Activated naive CD8-positive, alpha-beta T cell treated with anti-CD3 and anti-CD28 coated beads for 36 hours (primary cell): ENCODE measurements around the gene SUCLG2. TPM values are rescaled to one million over a fixed set of nuclear protein-coding genes. Genes with fewer than 3 reads are reported as not detected.
"Not testable (repeated sequence)": the region's sequence is repeated elsewhere in the genome, so short reads cannot be mapped to it uniquely, and the experiment has no call there.

ENCODE experiments used
- DNase-seq: peaks from one replicate; pipeline ENCODE4 v3.0.0; 2021
- H3K27ac Mint-ChIP-seq: one replicate; pipeline ENCODE4 v1.8.0; 2022; ENCODE audit warnings: mild to moderate bottlenecking, moderate library complexity, mixed read lengths
- H3K27me3 Mint-ChIP-seq: one replicate; pipeline ENCODE4 v1.8.0; 2022; ENCODE audit warnings: mild to moderate bottlenecking, mixed read lengths
- H3K36me3 Mint-ChIP-seq: one replicate; pipeline ENCODE4 v1.8.0; 2021; ENCODE audit warnings: mild to moderate bottlenecking, mixed read lengths
- H3K4me1 Mint-ChIP-seq: one replicate; pipeline ENCODE4 v1.8.0; 2021; ENCODE audit warnings: mixed read lengths
- H3K4me3 Mint-ChIP-seq: one replicate; pipeline ENCODE4 v1.8.0; 2022; ENCODE audit warnings: mild to moderate bottlenecking, moderate library complexity, mixed read lengths
- H3K9me3 Mint-ChIP-seq: one replicate; pipeline ENCODE4 v1.8.0; 2022; ENCODE audit warnings: mixed read lengths
- total RNA-seq, 2 experiments: library from RNA; stranded (reverse); gene quantifications; one replicate each; pipeline ENCODE4 v1.2.3, GENCODE V29; 2021

The SUCLG2 gene
- total RNA-seq, 2 experiments from 2014 or later: 64.2 to 65.4 TPM

DNA sequence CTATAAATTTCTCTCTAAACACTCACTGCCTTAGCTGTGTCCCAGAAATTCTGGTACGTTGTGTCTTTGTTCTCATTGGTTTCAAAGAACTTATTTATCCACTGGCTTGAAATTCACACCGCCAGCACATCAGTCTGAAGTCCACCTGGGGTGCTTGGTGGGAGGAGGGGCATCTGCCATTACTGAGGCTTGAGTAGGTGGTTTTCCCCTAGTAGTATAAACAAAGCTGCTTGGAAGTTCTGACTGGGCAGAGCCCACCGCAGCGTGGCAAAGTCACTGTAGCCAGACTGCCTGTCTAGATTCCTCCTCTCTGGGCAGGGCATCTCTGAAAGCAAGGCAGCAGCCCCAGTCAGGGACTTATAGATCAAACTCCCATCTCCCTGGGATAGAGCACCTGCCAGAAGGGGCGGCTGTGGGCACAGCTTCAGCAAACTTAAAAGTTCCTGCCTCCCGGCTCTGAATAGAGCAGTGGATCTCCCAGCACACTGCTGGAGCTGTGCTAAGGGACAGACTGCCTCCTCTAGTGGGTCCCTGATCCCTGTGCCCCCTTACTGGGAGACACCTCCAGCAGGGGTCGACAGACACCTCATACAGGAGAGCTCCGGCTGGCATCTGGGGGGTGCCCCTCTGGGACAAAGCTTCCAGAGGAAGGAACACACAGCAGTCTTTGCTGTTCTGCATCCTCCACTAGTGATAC is 114.1 kb downstream of the SUCLG2 start:
- Mint-ChIP-seq H3K4me1 (peaks cover 9% of the 10 kb centered on the region), H3K27me3 (no peaks in the 10 kb centered on the region), H3K36me3 (peaks cover 65% of the 10 kb centered on the region), H3K4me3 (no peak overlapping the region), H3K27ac (no peak overlapping the region), H3K9me3 (peaks cover 24% of the 10 kb centered on the region)
- DNase-seq: no peak

DNA sequence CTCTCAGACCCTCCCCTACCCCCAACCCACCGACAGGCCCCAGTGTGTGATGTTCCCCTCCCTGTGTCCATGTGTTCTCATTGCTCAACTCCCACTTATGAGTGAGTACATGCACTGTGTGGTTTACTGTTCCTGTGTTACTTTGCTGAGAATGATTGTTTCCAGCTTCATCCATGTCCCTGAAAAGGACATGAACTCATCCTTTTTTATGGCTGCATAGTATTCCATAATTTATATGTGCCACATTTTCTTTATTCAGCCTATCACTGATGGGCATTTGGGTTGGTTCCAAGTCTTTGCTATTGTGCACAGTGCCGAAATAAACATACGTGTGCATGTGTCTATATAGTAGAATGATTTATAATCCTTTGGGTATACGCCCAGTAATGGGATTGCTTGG is 117.2 kb downstream of the SUCLG2 start:
- not testable (repeated sequence) for H3K4me3 Mint-ChIP-seq, H3K27ac Mint-ChIP-seq, H3K27me3 Mint-ChIP-seq, DNase-seq
- H3K36me3 Mint-ChIP-seq: peaks cover 54% of the 10 kb centered on the region
- H3K9me3 Mint-ChIP-seq: peaks cover 18% of the 10 kb centered on the region
- H3K4me1 Mint-ChIP-seq: peaks cover 17% of the 10 kb centered on the region

DNA sequence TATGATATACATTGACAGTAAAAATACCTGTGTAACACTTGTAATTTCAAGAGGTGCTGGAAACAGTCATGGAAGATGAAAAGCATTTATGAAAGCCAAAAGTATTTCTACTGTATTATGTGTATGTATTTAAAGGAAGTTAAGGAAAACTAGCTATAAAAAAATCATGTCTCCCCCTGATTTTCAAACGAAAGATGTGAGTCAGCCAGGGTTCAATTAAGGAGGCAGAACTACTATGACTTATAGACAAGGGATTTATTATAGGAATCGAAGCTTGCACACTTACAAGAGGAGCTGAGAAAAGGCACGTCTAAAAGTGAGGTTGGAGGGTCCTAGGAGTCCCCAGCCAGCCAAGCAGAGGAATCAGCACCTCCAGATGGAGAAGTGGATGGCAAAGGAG is 119.4 kb downstream of the SUCLG2 start:
- no peak overlapping the region for H3K27ac Mint-ChIP-seq

DNA sequence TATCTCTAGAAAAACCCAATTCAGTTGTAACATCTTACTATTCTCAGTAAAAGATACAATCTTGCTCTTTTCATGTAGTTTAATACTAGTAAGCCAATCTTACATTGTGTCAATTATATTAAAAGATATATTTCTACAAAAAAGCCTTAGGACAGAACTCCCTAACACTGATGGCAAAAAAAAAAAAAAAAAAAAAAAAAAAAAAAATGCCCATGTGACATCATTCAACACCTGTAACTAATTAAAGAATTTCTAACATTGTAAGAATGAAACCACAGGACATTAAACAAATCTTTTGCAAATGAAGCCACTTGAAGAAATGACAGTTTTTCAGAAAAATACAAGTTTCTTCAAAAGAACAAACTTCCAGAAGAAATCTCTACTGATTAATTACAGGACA is 119.8 kb downstream of the SUCLG2 start:
- H3K9me3 Mint-ChIP-seq: peaks cover 13% of the 10 kb centered on the region
- H3K27me3 Mint-ChIP-seq: no peaks in the 10 kb centered on the region
- peaks cover 35% of the 10 kb centered on the region for H3K36me3 Mint-ChIP-seq
- no peak overlapping the region for H3K4me3 Mint-ChIP-seq
- no peak for DNase-seq
- H3K4me1 Mint-ChIP-seq: peaks cover 18% of the 10 kb centered on the region
- no peak overlapping the region for H3K27ac Mint-ChIP-seq

More for the DNA sequence above, 119.4 kb downstream of the SUCLG2 start:
- H3K9me3 Mint-ChIP-seq: peaks cover 17% of the 10 kb centered on the region
- no peak for DNase-seq
- no peak overlapping the region for H3K4me3 Mint-ChIP-seq
- peaks cover 15% of the 10 kb centered on the region for H3K4me1 Mint-ChIP-seq
- no peaks in the 10 kb centered on the region for H3K27me3 Mint-ChIP-seq
- peaks cover 39% of the 10 kb centered on the region for H3K36me3 Mint-ChIP-seq

DNA sequence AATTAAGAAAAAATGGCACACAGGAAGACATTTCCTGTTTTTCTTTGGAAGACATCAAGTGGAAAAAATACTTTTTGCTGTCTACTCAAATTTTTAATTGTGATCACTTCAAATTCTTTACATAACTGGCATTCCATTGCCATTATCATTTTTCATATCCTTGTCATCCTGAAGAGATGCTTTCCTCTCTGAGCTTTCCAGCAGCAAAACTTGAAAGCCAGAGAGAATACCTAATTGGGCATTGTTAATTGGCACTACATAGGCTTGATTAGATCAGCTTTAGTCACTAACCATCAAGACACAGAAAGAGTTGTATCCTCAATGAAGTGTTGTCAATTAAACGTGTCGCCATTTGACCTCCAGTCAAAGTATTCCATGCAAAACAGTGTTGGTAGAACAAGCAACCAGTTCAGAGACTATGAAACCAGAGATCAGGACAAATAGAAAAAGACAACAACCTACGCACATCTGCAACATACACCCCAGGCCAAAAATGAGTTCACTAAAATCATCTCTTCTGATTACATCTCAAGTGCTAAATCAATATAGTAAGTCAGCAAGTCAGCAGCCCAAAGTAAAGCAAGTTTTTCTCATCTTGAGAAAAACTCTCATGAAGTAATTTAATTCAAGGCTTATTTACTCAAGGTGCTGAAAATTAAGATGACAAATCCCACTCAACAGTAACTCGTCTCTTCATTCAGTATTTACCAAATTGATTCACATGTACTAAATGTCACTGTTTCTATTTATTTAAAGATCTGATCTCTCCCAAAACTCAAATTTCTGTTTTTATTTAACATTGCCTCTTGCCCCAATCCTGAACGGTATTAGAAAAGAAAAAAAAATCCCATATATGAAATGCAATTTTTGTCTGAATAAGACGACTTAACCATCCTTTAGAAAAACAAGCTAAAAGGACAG is 123.0 kb downstream of the SUCLG2 start:
- no peak overlapping the region for H3K4me3 Mint-ChIP-seq
- H3K4me1 Mint-ChIP-seq: peaks cover 22% of the 10 kb centered on the region
- no peaks in the 10 kb centered on the region for H3K9me3 Mint-ChIP-seq
- no peaks in the 10 kb centered on the region for H3K27me3 Mint-ChIP-seq
- no peak overlapping the region for H3K27ac Mint-ChIP-seq
- H3K36me3 Mint-ChIP-seq: peaks cover 40% of the 10 kb centered on the region
- DNase-seq: no peak

DNA sequence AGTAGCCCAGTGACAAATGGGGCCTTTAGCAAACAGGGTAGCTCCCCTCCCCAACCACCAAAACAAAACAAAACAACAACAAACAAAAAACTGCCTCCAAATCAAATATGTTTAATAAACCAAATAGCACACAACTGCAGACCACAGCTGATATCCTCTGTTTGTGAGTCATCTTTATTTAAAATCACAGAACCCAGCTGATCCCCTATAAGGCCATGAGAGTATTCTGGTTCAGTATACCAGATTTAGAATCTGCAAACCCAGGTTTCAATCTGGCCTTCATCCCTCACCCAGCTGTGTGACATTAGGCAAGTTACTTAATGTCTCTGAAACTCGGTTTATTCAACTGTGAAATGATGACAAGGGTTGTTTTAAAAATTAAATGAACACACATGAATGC is 124.5 kb downstream of the SUCLG2 start:
- no peak for DNase-seq
- peaks cover 15% of the 10 kb centered on the region for H3K4me1 Mint-ChIP-seq
- H3K27ac Mint-ChIP-seq: no peak overlapping the region
- H3K9me3 Mint-ChIP-seq: no peaks in the 10 kb centered on the region
- peaks cover 44% of the 10 kb centered on the region for H3K36me3 Mint-ChIP-seq
- no peak overlapping the region for H3K4me3 Mint-ChIP-seq
- H3K27me3 Mint-ChIP-seq: no peaks in the 10 kb centered on the region

DNA sequence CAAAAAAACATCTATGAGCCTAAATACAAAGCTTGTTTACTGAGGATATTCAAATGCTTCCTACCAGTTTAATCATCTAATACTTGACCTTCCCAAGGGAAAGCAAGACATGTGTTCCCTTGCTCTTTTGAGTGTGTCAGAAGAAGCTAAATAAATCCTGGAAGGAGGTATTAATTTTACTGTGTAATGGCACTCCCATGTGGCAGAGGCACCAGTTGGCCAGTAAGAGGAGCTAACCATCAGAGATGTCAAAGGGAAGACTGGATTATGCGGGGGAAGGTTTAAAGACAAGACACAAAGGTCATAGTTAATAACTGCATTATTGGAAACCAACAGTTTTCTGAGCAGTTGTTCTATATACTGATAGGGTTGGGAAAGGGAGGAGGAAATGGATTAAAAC is 125.1 kb downstream of the SUCLG2 start:
- no peak for DNase-seq
- no peaks in the 10 kb centered on the region for H3K9me3 Mint-ChIP-seq
- H3K4me1 Mint-ChIP-seq: peaks cover 13% of the 10 kb centered on the region
- H3K27me3 Mint-ChIP-seq: no peaks in the 10 kb centered on the region
- no peak overlapping the region for H3K4me3 Mint-ChIP-seq
- H3K27ac Mint-ChIP-seq: no peak overlapping the region
- H3K36me3 Mint-ChIP-seq: peaks cover 50% of the 10 kb centered on the region

DNA sequence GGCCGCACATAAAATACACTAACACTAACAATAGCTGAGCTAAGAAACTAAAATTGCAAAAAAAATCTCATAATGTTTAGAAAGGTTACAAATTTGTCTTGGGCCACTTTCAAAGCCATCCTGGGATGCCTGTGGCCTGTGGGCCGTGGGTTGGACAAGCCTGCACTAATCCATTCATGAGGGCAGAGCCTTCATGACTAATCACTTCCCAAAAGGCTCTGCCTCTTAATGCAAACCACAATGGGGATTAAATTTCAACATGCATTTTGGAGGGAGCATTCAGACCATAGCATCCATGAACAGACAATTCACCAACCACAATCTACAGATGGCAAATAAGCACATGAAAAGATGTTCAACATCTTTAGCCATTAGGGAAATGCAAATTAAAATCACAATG is 128.2 kb downstream of the SUCLG2 start:
- no peak overlapping the region for H3K4me3 Mint-ChIP-seq

DNA sequence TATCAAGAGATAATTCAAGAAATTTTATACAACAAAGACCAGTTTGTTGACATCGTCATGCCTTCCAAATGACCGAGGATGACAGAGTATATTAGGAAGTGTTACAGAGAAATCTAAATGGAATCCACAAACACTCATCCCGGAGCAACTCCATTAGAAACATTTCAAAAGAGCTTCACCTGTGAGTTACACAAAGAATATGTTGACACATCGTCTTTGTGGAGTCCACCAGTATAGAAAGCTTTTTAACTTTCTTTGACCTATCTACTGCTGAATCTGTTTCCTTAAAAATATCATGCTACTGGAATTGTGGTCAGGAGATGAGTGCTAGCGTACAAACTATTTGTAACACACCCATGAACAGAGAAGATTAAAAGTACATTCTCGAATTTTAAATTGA is 130.4 kb downstream of the SUCLG2 start:
- DNase-seq: no peak
- Mint-ChIP-seq H3K27ac (no peak overlapping the region), H3K36me3 (peaks cover 46% of the 10 kb centered on the region)

More for the DNA sequence above, 128.2 kb downstream of the SUCLG2 start:
- H3K4me1 Mint-ChIP-seq: peaks cover 11% of the 10 kb centered on the region
- no peaks in the 10 kb centered on the region for H3K9me3 Mint-ChIP-seq
- H3K27me3 Mint-ChIP-seq: no peaks in the 10 kb centered on the region
- no peak overlapping the region for H3K27ac Mint-ChIP-seq
- H3K36me3 Mint-ChIP-seq: peaks cover 46% of the 10 kb centered on the region
- no peak for DNase-seq

DNA sequence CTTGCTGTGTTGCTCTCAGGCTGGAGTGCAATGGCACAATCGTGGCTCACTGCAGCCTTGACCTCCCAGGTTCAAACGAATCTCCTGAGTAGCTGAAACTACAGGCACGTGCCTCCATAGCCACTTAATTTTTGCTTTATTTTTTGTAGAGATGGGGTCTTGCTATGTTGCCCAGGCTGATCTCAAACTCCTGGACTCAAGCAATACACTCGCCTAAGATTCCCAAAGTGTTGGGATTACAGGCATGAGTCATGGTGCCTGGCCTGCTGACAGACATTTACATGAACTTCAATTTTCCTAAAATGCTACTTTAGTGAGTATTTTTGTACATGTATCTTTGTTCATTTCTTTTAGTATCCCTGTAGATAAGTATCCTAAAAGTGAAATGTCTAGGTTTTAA is 132.3 kb downstream of the SUCLG2 start:
- Mint-ChIP-seq H3K27ac (no peak overlapping the region), H3K36me3 (peaks cover 32% of the 10 kb centered on the region), H3K4me3 (no peak overlapping the region), H3K4me1 (peaks cover 2% of the 10 kb centered on the region), H3K27me3 (no peaks in the 10 kb centered on the region), H3K9me3 (no peaks in the 10 kb centered on the region)
- no peak for DNase-seq

More for the DNA sequence above, 130.4 kb downstream of the SUCLG2 start:
- Mint-ChIP-seq H3K9me3 (no peaks in the 10 kb centered on the region), H3K4me3 (no peak overlapping the region), H3K4me1 (peaks cover 4% of the 10 kb centered on the region), H3K27me3 (no peaks in the 10 kb centered on the region)

DNA sequence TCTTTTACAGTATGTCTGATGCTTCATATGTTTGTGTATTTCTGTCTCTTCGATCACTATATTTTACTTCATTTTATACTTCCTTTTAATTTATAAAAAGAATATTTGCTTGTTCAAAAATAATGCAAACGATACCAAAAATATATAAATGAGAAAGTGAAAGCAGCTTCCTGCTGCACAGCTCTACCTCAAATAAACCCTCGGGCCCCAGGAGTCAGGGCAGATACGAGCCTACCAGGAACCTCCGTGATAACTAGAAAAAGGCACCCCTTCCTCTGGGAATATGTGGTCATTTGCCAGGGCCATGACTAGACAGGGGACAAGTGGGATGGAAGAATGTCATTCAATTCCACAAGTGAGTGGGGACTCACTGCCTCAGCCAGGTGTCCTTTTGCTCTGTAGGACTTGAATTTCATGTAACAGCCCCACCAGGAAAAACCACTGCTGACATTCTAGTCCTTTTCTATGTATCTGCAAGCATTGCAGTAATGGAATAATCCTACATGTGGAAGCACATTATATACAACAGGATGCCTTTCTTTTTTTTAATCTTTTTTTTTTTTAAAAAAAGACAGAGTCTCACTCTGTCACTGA is 133.3 kb downstream of the SUCLG2 start:
- H3K9me3 Mint-ChIP-seq: no peaks in the 10 kb centered on the region
- no peak overlapping the region for H3K27ac Mint-ChIP-seq
- H3K4me3 Mint-ChIP-seq: no peak overlapping the region
- no peaks in the 10 kb centered on the region for H3K27me3 Mint-ChIP-seq
- H3K4me1 Mint-ChIP-seq: peaks cover 2% of the 10 kb centered on the region
- peaks cover 26% of the 10 kb centered on the region for H3K36me3 Mint-ChIP-seq
- DNase-seq: no peak

DNA sequence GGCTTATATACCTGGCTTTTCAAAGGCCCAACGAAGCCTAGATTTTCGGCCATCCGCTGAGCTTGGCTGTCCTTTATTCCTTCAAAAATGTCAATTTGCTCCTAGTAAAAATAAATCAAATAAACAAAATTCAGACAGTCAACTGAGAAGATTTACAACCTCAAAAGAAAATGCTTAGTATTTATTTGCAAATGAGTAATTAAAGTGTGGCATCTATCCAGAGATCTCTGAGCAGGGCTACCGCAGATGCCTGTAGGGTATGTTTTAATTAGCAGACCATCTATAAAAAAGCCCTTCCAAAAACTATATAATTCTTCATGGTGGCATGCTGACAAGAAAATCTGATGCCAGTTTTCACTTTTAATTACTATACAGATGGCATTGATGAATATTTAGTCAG is 136.2 kb downstream of the SUCLG2 start:
- no peak overlapping the region for H3K4me3 Mint-ChIP-seq
- no peak overlapping the region for H3K27ac Mint-ChIP-seq
- peaks cover 21% of the 10 kb centered on the region for H3K36me3 Mint-ChIP-seq
- H3K4me1 Mint-ChIP-seq: peaks cover 2% of the 10 kb centered on the region
- no peaks in the 10 kb centered on the region for H3K27me3 Mint-ChIP-seq
- H3K9me3 Mint-ChIP-seq: no peaks in the 10 kb centered on the region
- no peak for DNase-seq

DNA sequence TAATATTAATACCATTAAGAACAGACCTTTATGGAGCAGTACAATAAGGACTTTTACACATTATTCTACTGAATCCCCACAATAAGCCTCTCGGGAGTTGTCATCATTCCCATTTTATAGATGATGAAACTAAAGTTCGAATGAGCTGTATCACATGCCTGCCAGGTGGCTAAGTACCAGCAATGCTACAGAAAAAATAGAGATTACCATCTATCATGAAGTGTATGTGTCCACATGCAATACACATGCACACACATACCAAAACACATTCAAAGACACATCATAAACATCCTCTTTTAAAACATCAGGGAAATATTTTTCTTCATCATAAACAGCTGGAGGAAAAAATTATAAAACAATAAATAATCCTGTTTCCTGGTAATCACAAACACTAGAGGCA is 136.6 kb downstream of the SUCLG2 start:
- H3K4me3 Mint-ChIP-seq: no peak overlapping the region
- peaks cover 21% of the 10 kb centered on the region for H3K36me3 Mint-ChIP-seq
- H3K27ac Mint-ChIP-seq: no peak overlapping the region
- H3K4me1 Mint-ChIP-seq: peaks cover 2% of the 10 kb centered on the region
- DNase-seq: no peak
- no peaks in the 10 kb centered on the region for H3K9me3 Mint-ChIP-seq
- H3K27me3 Mint-ChIP-seq: no peaks in the 10 kb centered on the region

DNA sequence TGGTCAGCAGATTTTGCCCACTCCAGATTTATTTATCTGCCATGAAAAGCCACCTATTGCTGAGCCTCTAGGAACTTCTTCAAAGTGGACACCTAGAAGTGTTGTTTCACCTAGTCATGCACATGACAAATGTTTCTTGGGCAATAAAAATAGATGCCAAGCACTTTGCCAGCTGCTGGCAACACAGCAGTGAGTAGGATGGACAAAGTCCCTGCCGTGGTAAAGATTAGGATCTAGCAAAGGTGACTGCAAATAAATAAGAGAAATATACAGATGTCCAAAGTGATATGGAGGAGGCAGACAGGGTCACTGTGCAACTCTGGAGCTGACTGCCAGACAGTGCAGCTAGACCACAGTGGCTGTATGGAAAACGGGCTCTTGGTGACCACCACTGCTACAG is 137.9 kb downstream of the SUCLG2 start:
- no peak overlapping the region for H3K27ac Mint-ChIP-seq

DNA sequence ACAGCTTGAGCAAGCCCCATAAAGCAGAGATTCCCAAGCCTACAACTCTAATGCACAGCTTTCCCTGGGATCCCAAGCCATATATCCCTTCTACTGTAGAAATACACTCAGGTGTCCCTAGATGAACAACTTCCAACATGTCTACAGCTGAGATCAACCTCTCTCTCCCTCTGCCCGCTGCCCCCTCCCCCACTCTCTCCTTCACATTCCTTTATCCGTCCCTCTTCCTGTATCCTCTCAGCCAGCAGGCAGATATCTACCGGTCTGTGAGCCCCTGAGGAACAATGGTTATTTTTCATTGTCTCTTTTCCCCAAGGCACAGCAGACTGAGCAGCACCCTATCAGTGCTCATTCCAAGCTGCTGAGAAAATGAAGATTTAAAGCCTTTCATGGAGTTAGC is 138.6 kb downstream of the SUCLG2 start:
- DNase-seq: no peak
- Mint-ChIP-seq H3K36me3 (peaks cover 31% of the 10 kb centered on the region), H3K4me3 (no peak overlapping the region), H3K9me3 (no peaks in the 10 kb centered on the region), H3K4me1 (peaks cover 7% of the 10 kb centered on the region), H3K27ac (no peak overlapping the region), H3K27me3 (no peaks in the 10 kb centered on the region)

More for the DNA sequence above, 137.9 kb downstream of the SUCLG2 start:
- Mint-ChIP-seq H3K36me3 (peaks cover 26% of the 10 kb centered on the region), H3K4me1 (peaks cover 4% of the 10 kb centered on the region), H3K4me3 (no peak overlapping the region), H3K27me3 (no peaks in the 10 kb centered on the region), H3K9me3 (no peaks in the 10 kb centered on the region)
- no peak for DNase-seq
